Measurements from ENCODE around the gene SPACDR.

SPACDR gene

DNA sequence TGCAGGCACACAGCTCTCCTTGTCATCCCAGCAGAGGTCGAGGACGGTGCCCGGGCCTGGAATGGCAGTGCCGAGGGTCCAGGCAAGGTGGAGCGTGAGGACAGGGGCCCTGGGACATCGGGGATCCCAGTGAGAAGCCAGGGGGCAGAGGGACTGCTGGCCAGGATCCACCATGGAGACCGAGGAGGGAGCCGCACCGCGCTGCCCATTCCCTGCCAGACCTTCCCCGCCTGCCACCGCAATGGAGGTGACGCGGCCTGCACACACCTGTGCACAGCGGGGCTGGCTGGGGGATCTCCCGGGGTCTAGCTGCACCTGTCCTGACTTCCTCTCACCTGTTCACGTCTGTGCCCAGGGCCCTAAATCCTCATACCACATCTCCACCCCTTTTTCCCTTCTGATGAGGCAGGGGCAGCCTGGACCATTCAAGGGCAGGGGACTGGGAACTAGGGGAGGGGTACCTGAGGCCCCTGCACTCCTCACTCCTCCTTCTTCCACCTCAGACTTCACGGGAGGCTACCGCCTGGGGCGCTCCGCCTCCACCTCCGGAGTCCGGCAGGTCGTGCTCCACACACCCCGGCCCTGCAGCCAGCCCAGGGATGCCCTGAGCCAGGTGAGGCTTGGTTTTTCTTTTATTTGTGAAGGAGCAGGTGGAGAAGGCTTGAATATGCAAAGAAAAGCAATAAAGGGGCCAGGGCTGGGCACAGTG lies 26.6 kb upstream of the SPACDR start:
- Histone ChIP-seq H3K36me3 (replicated peaks) (no peaks in the 10 kb centered on the region), H3K4me3 (no peak overlapping the region), H3K4me1 (no peaks in the 10 kb centered on the region), H3K9me3 (no peaks in the 10 kb centered on the region), H3K27me3 (ENCODE audit: low read depth) (0 out of 2 replicates have a peak, but pooled peaks cover 3% of the 10 kb centered on the region)
- DNase-seq (ENCODE audit: low spot score in 2 of 2): no peak
- in situ Hi-C loops (cut with MboI; ENCODE audit: low sequenced_read_pairs): no loop called here

DNA sequence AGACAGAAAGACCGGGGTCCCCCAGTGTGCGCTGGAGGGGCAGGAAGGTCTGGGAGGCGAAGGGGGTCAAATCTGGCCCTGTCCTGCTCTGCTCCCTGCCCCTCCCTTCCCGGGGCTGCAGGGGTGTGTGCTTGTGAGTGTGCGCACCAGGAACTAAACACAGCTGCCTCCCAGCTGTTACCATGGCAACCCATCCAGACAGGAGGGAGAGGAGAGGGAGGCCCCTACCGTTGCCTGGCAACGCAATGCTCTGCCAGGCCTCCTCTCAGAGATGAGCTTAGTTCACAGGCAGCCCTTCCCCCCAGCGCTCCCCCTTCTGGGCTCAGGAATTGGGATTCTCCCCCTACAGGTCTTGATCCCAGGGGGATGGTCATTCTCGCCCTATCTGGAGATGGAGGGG lies 25.8 kb upstream of the SPACDR start:
- Histone ChIP-seq H3K36me3 (replicated peaks) (no peaks in the 10 kb centered on the region), H3K9me3 (no peaks in the 10 kb centered on the region), H3K4me3 (no peak overlapping the region), H3K4me1 (no peaks in the 10 kb centered on the region), H3K27me3 (ENCODE audit: low read depth) (0 out of 2 replicates have a peak, but pooled peaks cover 3% of the 10 kb centered on the region)
- DNase-seq (ENCODE audit: low spot score in 2 of 2): peak; percentile 90 to 94
- in situ Hi-C loops (cut with MboI; ENCODE audit: low sequenced_read_pairs): no loop called here

- Histone ChIP-seq H3K27me3 (ENCODE audit: low read depth) (0 out of 2 replicates have a peak, but pooled peaks cover 3% of the 10 kb centered on the region), H3K4me3 (no peak overlapping the region), H3K36me3 (replicated peaks) (no peaks in the 10 kb centered on the region), H3K9me3 (no peaks in the 10 kb centered on the region), H3K4me1 (peaks cover 4% of the 10 kb centered on the region; the same call in 1 of the 2 replicates)
- no peak for DNase-seq (ENCODE audit: low spot score in 2 of 2)
- in situ Hi-C loops (cut with MboI; ENCODE audit: low sequenced_read_pairs): no loop called here
Measured at GRCh38 chr7:100489121-100489520, 25.1 kb upstream of the SPACDR start.

DNA sequence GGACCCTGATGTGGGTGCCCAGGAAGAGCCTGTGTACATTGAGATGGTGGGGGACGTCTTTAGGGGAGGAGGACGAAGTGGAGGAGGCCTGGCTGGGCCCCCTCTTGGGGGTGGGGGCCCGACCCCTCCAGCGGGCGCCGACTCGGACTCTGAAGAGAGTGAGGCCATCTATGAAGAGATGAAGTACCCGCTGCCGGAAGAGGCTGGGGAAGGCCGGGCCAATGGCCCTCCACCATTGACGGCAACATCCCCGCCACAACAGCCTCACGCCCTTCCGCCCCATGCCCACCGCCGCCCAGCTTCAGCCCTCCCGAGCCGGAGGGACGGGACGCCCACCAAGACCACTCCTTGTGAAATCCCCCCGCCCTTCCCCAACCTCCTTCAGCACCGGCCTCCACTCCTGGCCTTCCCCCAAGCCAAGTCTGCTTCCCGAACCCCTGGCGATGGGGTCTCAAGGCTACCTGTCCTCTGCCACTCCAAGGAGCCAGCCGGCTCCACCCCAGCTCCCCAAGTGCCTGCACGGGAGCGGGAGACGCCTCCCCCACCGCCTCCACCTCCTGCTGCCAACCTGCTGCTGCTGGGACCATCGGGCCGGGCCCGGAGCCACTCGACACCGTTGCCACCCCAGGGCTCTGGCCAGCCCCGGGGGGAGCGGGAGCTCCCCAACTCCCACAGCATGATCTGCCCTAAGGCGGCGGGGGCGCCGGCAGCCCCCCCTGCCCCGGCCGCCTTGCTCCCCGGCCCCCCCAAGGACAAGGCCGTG lies 24.5 kb upstream of the SPACDR start:
- Histone ChIP-seq H3K4me3 (no peak overlapping the region), H3K9me3 (no peaks in the 10 kb centered on the region), H3K36me3 (replicated peaks) (no peaks in the 10 kb centered on the region), H3K27me3 (ENCODE audit: low read depth) (0 out of 2 replicates have a peak, but pooled peaks cover 3% of the 10 kb centered on the region), H3K4me1 (peaks cover 4% of the 10 kb centered on the region; the same call in 1 of the 2 replicates)
- no peak for DNase-seq (ENCODE audit: low spot score in 2 of 2)
- in situ Hi-C loops (cut with MboI; ENCODE audit: low sequenced_read_pairs): no loop called here

GRCh38 chr7:100486753-100487446 lies 22.8 kb upstream of the SPACDR start:
- DNase-seq (ENCODE audit: low spot score in 2 of 2): peak; percentile 45 to 62
- Histone ChIP-seq H3K36me3 (replicated peaks) (no peaks in the 10 kb centered on the region), H3K4me1 (peaks cover 4% of the 10 kb centered on the region; the same call in 1 of the 2 replicates), H3K4me3 (no peak overlapping the region), H3K9me3 (no peaks in the 10 kb centered on the region), H3K27me3 (ENCODE audit: low read depth) (no peaks in the 10 kb centered on the region)
- in situ Hi-C loops (cut with MboI; ENCODE audit: low sequenced_read_pairs): no loop called here

GRCh38 chr7:100486111-100486636 lies 22.1 kb upstream of the SPACDR start:
- H3K36me3 ChIP-seq (replicated peaks): no peaks in the 10 kb centered on the region
- H3K9me3 ChIP-seq: no peaks in the 10 kb centered on the region
- DNase-seq (ENCODE audit: low spot score in 2 of 2): no peak
- in situ Hi-C loops (cut with MboI; ENCODE audit: low sequenced_read_pairs): no loop called here
- no peak overlapping the region for H3K4me3 ChIP-seq
- peaks cover 4% of the 10 kb centered on the region; the same call in 1 of the 2 replicates for H3K4me1 ChIP-seq
- H3K27me3 ChIP-seq (ENCODE audit: low read depth): no peaks in the 10 kb centered on the region

DNA sequence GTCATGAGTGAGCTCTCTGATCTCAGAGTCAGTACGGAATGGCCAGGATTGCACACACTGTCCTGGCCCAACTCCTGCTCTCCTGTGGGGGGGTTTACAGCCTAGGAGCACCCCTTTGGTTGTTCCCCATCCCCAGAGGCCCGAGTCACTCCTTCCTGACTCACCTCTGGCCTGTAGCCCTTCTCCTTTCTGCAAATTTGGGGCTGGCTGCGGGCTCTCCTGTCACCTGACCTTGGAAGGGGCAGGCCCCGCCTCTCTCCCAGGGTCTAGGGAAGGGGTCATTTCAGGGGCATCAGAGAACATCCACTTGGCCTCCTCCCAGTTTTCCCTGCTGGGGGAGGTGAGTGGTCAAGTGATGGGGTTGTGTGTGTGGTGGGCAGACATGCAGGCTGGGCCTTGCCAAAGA lies 21.4 kb upstream of the SPACDR start:
- no peak for DNase-seq (ENCODE audit: low spot score in 2 of 2)
- Histone ChIP-seq H3K4me1 (peaks cover 4% of the 10 kb centered on the region; the same call in 1 of the 2 replicates), H3K4me3 (no peak overlapping the region), H3K9me3 (no peaks in the 10 kb centered on the region), H3K27me3 (ENCODE audit: low read depth) (no peaks in the 10 kb centered on the region), H3K36me3 (replicated peaks) (no peaks in the 10 kb centered on the region)
- in situ Hi-C loops (cut with MboI; ENCODE audit: low sequenced_read_pairs): no loop called here

DNA sequence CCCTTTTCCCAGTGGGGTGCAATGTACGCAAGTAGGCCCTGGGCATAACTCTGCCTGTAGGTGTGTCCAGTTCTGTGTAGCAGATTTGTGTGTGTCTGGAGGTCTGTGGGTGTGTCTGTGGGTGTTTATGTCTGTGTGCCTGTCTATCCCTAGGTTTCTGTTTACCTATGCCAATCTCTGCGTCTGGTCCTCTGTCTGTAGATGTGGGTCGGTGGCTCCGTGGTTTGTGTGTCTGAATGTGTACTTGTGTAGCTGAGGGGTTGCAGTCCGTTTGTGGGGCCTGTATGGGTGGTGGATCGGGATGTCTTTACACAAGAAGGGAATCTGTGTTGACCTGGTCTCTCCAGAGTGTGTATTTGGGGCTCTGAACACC lies 20.6 kb upstream of the SPACDR start:
- Histone ChIP-seq H3K27me3 (ENCODE audit: low read depth) (no peaks in the 10 kb centered on the region), H3K4me3 (peak overlapping the region; percentile 40), H3K4me1 (peaks cover 4% of the 10 kb centered on the region; the same call in 1 of the 2 replicates), H3K36me3 (replicated peaks) (no peaks in the 10 kb centered on the region), H3K9me3 (no peaks in the 10 kb centered on the region)
- no peak for DNase-seq (ENCODE audit: low spot score in 2 of 2)
- in situ Hi-C loops (cut with MboI; ENCODE audit: low sequenced_read_pairs): no loop called here

DNA sequence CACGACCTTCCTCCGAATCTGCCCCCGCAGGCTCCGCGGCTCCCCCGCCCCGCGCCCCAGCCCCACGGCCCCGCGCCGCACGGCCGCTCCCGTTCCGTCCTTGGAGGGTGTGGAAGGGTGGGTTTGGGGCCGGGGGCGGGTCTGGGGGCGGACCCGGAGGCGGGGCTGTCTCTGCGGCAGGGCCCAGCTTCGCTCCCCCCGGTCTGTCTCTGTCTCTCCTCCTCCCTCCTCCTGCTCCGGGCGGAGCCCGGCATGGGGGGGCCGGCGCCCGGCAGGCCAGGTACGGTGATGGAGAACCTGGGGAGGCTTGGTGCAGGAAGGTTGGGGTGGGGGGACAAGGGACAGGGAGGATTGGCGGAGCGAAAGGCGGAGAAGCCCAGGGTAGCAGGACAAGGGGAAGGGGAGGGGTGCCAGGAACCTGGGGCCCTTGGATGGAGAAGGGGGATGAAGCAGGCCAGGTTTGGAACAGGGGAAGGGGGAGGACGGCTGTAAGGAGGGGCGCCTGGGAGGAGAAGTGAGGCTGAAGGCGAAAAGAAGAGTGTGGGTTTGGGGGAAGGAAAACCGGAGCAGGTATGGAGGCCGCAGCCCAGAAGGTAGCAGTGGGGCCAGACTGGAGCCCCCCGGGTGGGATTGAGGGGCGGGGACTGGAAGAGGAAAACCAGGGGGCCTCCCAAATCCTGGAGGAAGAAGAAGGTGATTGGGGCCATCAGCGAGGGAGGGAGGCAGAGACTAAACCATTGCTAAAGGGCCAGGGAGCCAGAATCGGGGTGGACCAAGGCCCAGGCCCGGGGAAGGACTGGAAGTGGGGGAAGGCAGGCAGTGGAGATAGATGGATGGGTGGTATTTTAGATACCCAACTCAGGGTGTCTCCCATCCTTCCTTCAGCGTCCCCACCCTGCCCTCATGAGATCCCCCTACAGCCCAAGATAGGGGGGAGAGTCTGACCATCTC lies 19.9 kb upstream of the SPACDR start, which contains the start of gene NYAP1:
TSS of gene NYAP1 (plus strand) at position 206 of the 951 bp plus-strand sequence. CDS start 1,385 bp downstream, outside the sequence.
- H3K4me3 ChIP-seq: peak within 1 kb of the TSS; percentile 43
- no peaks in the 10 kb centered on the region for H3K36me3 ChIP-seq (replicated peaks)
- H3K9me3 ChIP-seq: no peaks in the 10 kb centered on the region
- DNase-seq (ENCODE audit: low spot score in 2 of 2): peak; percentile 49 to 82
- in situ Hi-C loops (cut with MboI; ENCODE audit: low sequenced_read_pairs): no loop called here
- H3K27me3 ChIP-seq (ENCODE audit: low read depth): no peaks in the 10 kb centered on the region
- peaks cover 8% of the 10 kb centered on the region for H3K4me1 ChIP-seq

- in situ Hi-C loops (cut with MboI; ENCODE audit: low sequenced_read_pairs): no loop called here
- DNase-seq (ENCODE audit: low spot score in 2 of 2): peak; percentile 34 to 84
- Histone ChIP-seq H3K27me3 (ENCODE audit: low read depth) (no peaks in the 10 kb centered on the region), H3K4me3 (peak overlapping the region; percentile 43), H3K9me3 (no peaks in the 10 kb centered on the region), H3K36me3 (replicated peaks) (no peaks in the 10 kb centered on the region), H3K4me1 (peaks cover 8% of the 10 kb centered on the region)
Measured at GRCh38 chr7:100483090-100483721, 19.1 kb upstream of the SPACDR start.

DNA sequence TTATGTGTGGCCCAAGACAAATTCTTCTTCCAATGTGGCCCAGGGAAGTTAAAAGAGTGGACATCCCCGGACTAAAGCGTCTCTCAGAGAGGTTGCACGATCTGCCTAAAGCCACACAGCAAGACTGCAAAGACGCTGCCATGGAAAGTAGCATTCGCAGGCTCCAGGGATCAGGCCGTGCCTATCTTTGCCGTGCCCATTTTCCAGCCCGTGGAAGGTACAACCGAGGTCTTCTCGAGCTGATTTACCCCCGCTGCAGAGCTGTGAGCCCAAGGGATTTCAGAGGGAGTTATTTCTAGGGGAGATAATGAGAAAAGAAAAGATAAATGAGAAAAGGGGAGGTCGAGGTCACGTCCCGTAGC lies 18.6 kb upstream of the SPACDR start:
- Histone ChIP-seq H3K27me3 (ENCODE audit: low read depth) (no peaks in the 10 kb centered on the region), H3K4me1 (peaks cover 8% of the 10 kb centered on the region)

GRCh38 chr7:100481466-100481865 lies 17.4 kb upstream of the SPACDR start:
- peaks cover 14% of the 10 kb centered on the region for H3K4me1 ChIP-seq
- H3K36me3 ChIP-seq (replicated peaks): no peaks in the 10 kb centered on the region; the same call in 1 of the 2 replicates
- DNase-seq (ENCODE audit: low spot score in 2 of 2): no peak
- in situ Hi-C loops (cut with MboI; ENCODE audit: low sequenced_read_pairs): no loop called here
- H3K27me3 ChIP-seq (ENCODE audit: low read depth): no peaks in the 10 kb centered on the region
- no peak overlapping the region for H3K4me3 ChIP-seq
- no peaks in the 10 kb centered on the region for H3K9me3 ChIP-seq

More for the DNA sequence above, 18.6 kb upstream of the SPACDR start:
- in situ Hi-C loops (cut with MboI; ENCODE audit: low sequenced_read_pairs): no loop called here
- H3K9me3 ChIP-seq: no peaks in the 10 kb centered on the region
- peak overlapping the region; percentile 43 for H3K4me3 ChIP-seq
- no peak for DNase-seq (ENCODE audit: low spot score in 2 of 2)
- no peaks in the 10 kb centered on the region for H3K36me3 ChIP-seq (replicated peaks)
